ENCODE data around the gene CRTC3.

The CRTC3 gene

DNA sequence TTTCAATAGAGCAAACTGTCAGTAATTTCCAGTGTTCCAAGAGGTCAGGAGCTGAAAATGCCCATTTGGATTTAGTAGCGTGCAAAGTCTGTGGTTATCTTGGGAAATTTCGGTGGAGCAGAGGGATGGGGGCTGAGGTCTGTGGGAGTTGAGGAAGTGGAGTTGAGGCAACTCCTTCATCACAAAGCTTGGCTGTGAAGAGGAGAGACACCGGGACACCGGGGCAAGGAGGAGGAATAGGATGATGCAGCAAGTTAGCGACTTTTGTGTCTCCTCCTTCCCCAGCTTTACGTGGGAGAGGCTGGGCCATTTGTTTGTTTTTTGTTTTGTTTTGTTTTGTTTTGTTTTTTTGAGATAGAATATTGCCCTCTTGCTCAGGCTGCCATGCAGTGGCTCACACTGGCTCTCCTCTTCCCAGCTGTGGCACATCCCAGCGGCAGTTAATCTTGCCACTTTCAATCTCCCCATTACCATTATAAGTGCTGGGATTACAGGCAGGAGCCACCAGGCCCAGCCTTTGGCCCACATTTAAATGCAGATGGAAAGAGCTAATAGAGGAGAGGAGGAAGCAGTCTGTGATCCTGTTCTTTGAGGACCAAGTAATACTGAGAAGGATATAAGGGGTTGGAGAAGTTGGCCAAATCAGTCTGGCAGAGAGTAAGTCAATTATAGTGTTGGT is 47.1 kb downstream of the CRTC3 start:
- Histone ChIP-seq H3K27me3 (ENCODE audit: control insufficient read depth in 1 of 2, insufficient read depth in 2 of 2, low read length in 2 of 2) (no peaks in the 10 kb centered on the region), H3K36me3 (ENCODE audit: control insufficient read depth in 1 of 2, insufficient read depth in 2 of 2, low read length in 2 of 2) (no peaks in the 10 kb centered on the region), H3K9me3 (ENCODE audit: control insufficient read depth in 1 of 2, low read length in 2 of 2) (no peaks in the 10 kb centered on the region), H3K4me1 (ENCODE audit: control insufficient read depth in 1 of 2, insufficient read depth in 2 of 2, low read length in 2 of 2) (peaks cover 0 to 5% of the 10 kb centered on the region in 2 donors), H3K4me3 (ENCODE audit: low read depth in 1 of 2, low read length in 2 of 2) (no peak overlapping the region), H3K27ac (ENCODE audit: low read depth, low read length) (no peak overlapping the region), H3K9ac (ENCODE audit: low read depth in 1 of 2, low read length in 2 of 2) (no peak overlapping the region)

DNA sequence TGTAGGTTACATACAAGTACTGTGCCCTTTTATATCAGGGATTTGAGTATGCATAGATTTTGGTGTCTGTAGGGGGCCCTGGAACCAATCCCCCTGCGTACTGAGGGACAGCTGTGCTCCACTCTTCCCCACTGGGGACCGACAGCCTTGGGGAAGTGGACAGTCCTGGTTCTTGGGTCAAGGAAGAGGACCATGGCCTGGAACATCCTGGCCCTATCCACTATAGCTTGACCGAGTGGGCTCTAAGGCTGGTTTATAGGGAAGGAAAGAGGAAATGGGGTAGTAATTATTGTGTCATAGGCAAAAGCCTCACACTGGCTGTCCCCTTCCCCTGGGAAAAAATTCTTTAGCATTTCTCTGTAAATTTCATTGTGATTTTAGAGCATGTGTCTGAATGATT is 49.5 kb downstream of the CRTC3 start:
- Histone ChIP-seq H3K36me3 (ENCODE audit: control insufficient read depth in 1 of 2, insufficient read depth in 2 of 2, low read length in 2 of 2) (no peaks in the 10 kb centered on the region), H3K27ac (ENCODE audit: low read depth, low read length) (no peak overlapping the region), H3K27me3 (ENCODE audit: control insufficient read depth in 1 of 2, insufficient read depth in 2 of 2, low read length in 2 of 2) (no peaks in the 10 kb centered on the region), H3K4me1 (ENCODE audit: control insufficient read depth in 1 of 2, insufficient read depth in 2 of 2, low read length in 2 of 2) (peaks cover 0 to 5% of the 10 kb centered on the region in 2 donors), H3K4me3 (ENCODE audit: low read depth in 1 of 2, low read length in 2 of 2) (no peak overlapping the region), H3K9ac (ENCODE audit: low read depth in 1 of 2, low read length in 2 of 2) (no peak overlapping the region), H3K9me3 (ENCODE audit: control insufficient read depth in 1 of 2, low read length in 2 of 2) (no peaks in the 10 kb centered on the region)

DNA sequence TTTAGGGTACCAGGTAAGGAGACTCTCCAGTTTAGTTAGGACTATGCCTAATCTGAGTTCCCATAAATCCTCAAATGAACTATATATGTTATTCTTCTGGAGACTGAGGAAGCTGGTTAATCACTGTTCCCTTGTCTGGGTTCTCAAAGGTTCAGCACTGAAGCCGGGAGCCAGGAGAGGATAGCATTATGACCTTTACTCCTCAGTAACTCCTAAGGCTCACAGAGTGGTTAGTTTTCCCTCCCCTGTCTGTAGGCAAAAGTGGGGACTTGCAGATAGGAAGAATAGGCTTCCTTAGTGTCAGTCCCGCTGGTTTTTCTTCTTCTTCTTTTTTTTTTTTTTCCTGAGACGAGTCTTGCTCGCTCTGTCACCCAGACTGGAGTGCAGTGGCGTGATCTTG is 50.4 kb downstream of the CRTC3 start:
- Histone ChIP-seq H3K9me3 (ENCODE audit: control insufficient read depth in 1 of 2, low read length in 2 of 2) (no peaks in the 10 kb centered on the region), H3K9ac (ENCODE audit: low read depth in 1 of 2, low read length in 2 of 2) (no peak overlapping the region), H3K36me3 (ENCODE audit: control insufficient read depth in 1 of 2, insufficient read depth in 2 of 2, low read length in 2 of 2) (no peaks in the 10 kb centered on the region), H3K4me1 (ENCODE audit: control insufficient read depth in 1 of 2, insufficient read depth in 2 of 2, low read length in 2 of 2) (peaks cover 0 to 5% of the 10 kb centered on the region in 2 donors), H3K27ac (ENCODE audit: low read depth, low read length) (no peak overlapping the region), H3K4me3 (ENCODE audit: low read depth in 1 of 2, low read length in 2 of 2) (no peak overlapping the region), H3K27me3 (ENCODE audit: control insufficient read depth in 1 of 2, insufficient read depth in 2 of 2, low read length in 2 of 2) (no peaks in the 10 kb centered on the region)

DNA sequence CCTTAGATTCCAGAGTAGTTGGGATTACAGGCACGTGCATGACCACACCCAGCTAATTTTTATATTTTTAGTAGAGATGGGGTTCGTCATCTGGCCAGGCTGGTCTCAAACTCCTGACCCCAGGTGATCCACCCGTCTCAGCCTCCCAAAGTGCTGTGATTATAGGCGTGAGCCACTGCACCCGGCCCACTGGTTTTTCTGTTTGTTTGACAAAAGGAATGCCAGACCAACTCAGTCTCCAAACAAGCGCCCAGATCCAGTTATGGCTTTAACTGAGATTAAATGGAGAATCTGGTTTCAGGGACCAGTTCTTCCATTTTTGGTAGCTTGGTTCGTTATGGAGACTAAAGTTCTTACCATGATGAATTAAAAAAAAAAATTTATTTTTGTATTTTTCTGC is 50.8 kb downstream of the CRTC3 start:
- Histone ChIP-seq H3K4me3 (ENCODE audit: low read depth in 1 of 2, low read length in 2 of 2) (no peak overlapping the region), H3K9me3 (ENCODE audit: control insufficient read depth in 1 of 2, low read length in 2 of 2) (no peaks in the 10 kb centered on the region), H3K4me1 (ENCODE audit: control insufficient read depth in 1 of 2, insufficient read depth in 2 of 2, low read length in 2 of 2) (peaks cover 0 to 5% of the 10 kb centered on the region in 2 donors), H3K9ac (ENCODE audit: low read depth in 1 of 2, low read length in 2 of 2) (no peak overlapping the region), H3K27me3 (ENCODE audit: control insufficient read depth in 1 of 2, insufficient read depth in 2 of 2, low read length in 2 of 2) (no peaks in the 10 kb centered on the region), H3K36me3 (ENCODE audit: control insufficient read depth in 1 of 2, insufficient read depth in 2 of 2, low read length in 2 of 2) (no peaks in the 10 kb centered on the region), H3K27ac (ENCODE audit: low read depth, low read length) (no peak overlapping the region)

DNA sequence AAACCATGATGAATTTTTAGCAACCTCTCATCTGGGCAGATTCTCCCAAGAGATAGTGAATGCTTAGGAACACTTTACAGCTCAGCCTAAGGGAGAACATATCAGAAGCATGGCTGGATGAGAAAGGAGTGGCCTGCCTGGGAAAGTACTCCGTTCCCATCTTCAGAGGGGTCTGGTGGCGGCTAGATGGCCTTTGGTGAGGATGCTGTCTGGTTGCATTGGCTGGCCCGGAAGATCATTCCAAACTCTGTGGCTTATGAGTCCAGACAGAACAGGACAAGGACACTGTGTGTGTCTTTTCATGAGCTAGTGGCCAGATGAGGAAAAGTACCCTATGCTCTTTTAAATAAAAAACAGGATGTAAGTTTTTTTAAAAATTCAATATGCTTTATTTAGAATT is 51.2 kb downstream of the CRTC3 start:
- no peaks in the 10 kb centered on the region for H3K27me3 ChIP-seq (ENCODE audit: control insufficient read depth in 1 of 2, insufficient read depth in 2 of 2, low read length in 2 of 2)
- H3K4me1 ChIP-seq (ENCODE audit: control insufficient read depth in 1 of 2, insufficient read depth in 2 of 2, low read length in 2 of 2) = peaks cover 0 to 5% of the 10 kb centered on the region in 2 donors
- no peaks in the 10 kb centered on the region for H3K9me3 ChIP-seq (ENCODE audit: control insufficient read depth in 1 of 2, low read length in 2 of 2)
- H3K4me3 ChIP-seq (ENCODE audit: low read depth in 1 of 2, low read length in 2 of 2) = no peak overlapping the region
- H3K36me3 ChIP-seq (ENCODE audit: control insufficient read depth in 1 of 2, insufficient read depth in 2 of 2, low read length in 2 of 2) = no peaks in the 10 kb centered on the region
- H3K9ac ChIP-seq (ENCODE audit: low read depth in 1 of 2, low read length in 2 of 2) = no peak overlapping the region
- no peak overlapping the region for H3K27ac ChIP-seq (ENCODE audit: low read depth, low read length)

DNA sequence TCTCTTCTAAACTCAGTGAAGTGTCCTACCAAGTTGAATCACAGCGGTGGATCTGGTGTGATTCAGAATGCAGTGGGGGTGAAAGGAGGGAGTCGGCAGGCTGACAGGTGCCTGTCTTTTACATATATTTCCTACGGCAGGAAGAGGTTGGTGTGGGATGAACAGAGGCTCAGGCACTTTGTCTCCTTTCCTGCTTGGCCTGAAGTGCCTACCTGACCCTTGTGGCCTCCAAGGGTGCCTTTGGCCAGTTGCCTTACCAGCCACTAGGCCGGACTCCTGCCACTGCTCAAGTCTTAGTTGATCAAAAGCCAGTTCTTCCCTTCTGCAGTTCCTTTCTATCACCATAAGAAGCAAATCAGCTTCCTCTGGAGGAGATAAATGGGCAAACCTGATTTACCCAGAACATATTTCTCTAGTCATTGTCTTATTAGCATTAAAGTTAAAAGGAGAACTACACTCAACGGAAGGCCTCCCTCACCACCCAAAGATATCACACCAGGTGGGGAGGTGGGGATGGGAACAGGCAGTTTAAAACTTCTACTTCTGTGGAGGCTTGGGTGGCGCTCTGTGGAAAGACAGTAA is 52.1 kb downstream of the CRTC3 start:
- Histone ChIP-seq H3K4me1 (ENCODE audit: control insufficient read depth in 1 of 2, insufficient read depth in 2 of 2, low read length in 2 of 2) (peaks cover 0 to 5% of the 10 kb centered on the region in 2 donors), H3K36me3 (ENCODE audit: control insufficient read depth in 1 of 2, insufficient read depth in 2 of 2, low read length in 2 of 2) (no peaks in the 10 kb centered on the region), H3K9me3 (ENCODE audit: control insufficient read depth in 1 of 2, low read length in 2 of 2) (no peaks in the 10 kb centered on the region), H3K9ac (ENCODE audit: low read depth in 1 of 2, low read length in 2 of 2) (no peak overlapping the region), H3K4me3 (ENCODE audit: low read depth in 1 of 2, low read length in 2 of 2) (no peak overlapping the region), H3K27me3 (ENCODE audit: control insufficient read depth in 1 of 2, insufficient read depth in 2 of 2, low read length in 2 of 2) (no peaks in the 10 kb centered on the region), H3K27ac (ENCODE audit: low read depth, low read length) (no peak overlapping the region)

DNA sequence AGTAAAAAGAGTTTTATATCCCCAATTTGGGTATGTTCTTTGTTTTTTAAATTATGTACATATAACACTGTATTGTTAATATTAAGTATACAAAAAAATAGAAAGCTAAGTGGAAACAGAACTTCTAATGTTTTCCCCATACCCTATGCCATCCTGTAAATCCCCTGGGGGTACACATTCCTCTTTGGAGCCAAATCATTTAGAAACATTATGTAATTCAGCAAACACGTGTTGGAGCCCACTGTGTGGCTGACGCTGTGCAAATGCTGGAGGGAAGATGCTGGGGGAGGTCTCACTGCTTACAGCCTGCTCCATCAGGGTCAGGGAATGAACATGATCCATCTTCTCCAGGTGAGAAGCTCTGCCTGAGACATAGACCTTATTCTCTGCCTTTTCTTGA is 52.8 kb downstream of the CRTC3 start:
- Histone ChIP-seq H3K4me3 (ENCODE audit: low read depth in 1 of 2, low read length in 2 of 2) (no peak overlapping the region), H3K4me1 (ENCODE audit: control insufficient read depth in 1 of 2, insufficient read depth in 2 of 2, low read length in 2 of 2) (peaks cover 0 to 5% of the 10 kb centered on the region in 2 donors), H3K27ac (ENCODE audit: low read depth, low read length) (no peak overlapping the region), H3K9me3 (ENCODE audit: control insufficient read depth in 1 of 2, low read length in 2 of 2) (no peaks in the 10 kb centered on the region), H3K27me3 (ENCODE audit: control insufficient read depth in 1 of 2, insufficient read depth in 2 of 2, low read length in 2 of 2) (no peaks in the 10 kb centered on the region), H3K36me3 (ENCODE audit: control insufficient read depth in 1 of 2, insufficient read depth in 2 of 2, low read length in 2 of 2) (no peaks in the 10 kb centered on the region), H3K9ac (ENCODE audit: low read depth in 1 of 2, low read length in 2 of 2) (no peak overlapping the region)

DNA sequence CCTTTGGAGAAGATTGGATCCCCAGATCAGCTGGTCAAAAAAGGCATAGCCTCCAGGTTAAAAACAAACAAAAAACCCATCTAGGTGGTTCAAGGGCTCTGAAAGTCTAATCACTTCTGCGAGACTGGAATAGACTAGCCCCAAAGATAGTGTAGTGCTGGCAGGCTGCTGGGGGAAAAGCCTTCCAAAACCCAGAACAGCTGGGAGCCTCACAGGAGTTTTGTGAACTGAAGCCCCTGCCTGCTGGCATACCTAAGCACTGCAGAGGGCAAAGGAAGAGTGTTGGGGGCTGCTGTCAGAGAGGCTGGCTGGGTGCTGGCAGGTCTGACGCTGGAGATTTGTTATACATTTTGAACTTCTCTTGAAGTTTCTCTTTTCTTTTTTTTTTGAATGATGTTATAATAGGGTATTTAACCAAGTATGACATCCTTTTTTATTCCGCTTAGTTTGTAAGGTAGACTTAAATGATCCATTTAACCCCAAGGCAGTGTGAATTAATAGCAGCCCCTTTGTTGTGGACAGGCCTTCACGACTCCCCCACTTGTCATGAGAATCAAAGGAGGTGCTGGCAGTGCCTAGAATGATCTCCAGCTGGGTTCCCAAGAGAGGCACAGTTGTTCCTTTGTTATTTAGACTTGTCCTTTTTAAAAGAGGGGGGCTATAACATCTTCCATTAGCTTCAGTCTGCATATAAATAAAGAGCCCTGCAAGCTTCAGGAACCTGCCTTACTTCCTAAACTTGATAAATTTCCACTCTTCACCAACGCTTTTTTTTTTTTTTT is 53.9 kb downstream of the CRTC3 start:
- no peaks in the 10 kb centered on the region for H3K9me3 ChIP-seq (ENCODE audit: control insufficient read depth in 1 of 2, low read length in 2 of 2)
- H3K9ac ChIP-seq (ENCODE audit: low read depth in 1 of 2, low read length in 2 of 2) = no peak overlapping the region
- H3K36me3 ChIP-seq (ENCODE audit: control insufficient read depth in 1 of 2, insufficient read depth in 2 of 2, low read length in 2 of 2) = no peaks in the 10 kb centered on the region
- H3K27me3 ChIP-seq (ENCODE audit: control insufficient read depth in 1 of 2, insufficient read depth in 2 of 2, low read length in 2 of 2) = no peaks in the 10 kb centered on the region
- no peak overlapping the region for H3K4me3 ChIP-seq (ENCODE audit: low read depth in 1 of 2, low read length in 2 of 2)
- H3K4me1 ChIP-seq (ENCODE audit: control insufficient read depth in 1 of 2, insufficient read depth in 2 of 2, low read length in 2 of 2) = peaks cover 0 to 5% of the 10 kb centered on the region in 2 donors
- H3K27ac ChIP-seq (ENCODE audit: low read depth, low read length) = no peak overlapping the region

DNA sequence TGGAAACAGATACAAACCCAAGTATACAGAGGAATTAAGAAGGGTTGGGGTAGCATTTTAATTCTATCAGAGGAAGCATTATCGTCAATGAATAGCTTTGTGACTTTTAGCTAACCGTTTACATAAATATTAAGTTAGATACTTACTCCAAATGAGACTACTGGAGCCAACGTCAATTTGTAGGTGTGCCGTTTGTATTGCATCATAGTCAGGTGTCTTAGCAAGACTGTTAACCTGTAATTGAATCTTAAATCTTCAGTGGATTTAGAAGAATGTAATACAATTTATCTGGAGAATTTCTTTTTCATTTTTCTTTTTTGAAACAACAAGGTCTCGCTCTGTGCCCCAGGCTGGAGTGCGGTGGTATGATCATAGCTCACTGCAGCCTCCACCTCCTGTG is 55.1 kb downstream of the CRTC3 start:
- no peaks in the 10 kb centered on the region for H3K36me3 ChIP-seq (ENCODE audit: control insufficient read depth in 1 of 2, insufficient read depth in 2 of 2, low read length in 2 of 2)
- H3K27me3 ChIP-seq (ENCODE audit: control insufficient read depth in 1 of 2, insufficient read depth in 2 of 2, low read length in 2 of 2) = no peaks in the 10 kb centered on the region
- no peak overlapping the region for H3K9ac ChIP-seq (ENCODE audit: low read depth in 1 of 2, low read length in 2 of 2)
- no peak overlapping the region for H3K4me3 ChIP-seq (ENCODE audit: low read depth in 1 of 2, low read length in 2 of 2)
- peaks cover 0 to 5% of the 10 kb centered on the region in 2 donors for H3K4me1 ChIP-seq (ENCODE audit: control insufficient read depth in 1 of 2, insufficient read depth in 2 of 2, low read length in 2 of 2)
- no peaks in the 10 kb centered on the region for H3K9me3 ChIP-seq (ENCODE audit: control insufficient read depth in 1 of 2, low read length in 2 of 2)
- H3K27ac ChIP-seq (ENCODE audit: low read depth, low read length) = no peak overlapping the region

DNA sequence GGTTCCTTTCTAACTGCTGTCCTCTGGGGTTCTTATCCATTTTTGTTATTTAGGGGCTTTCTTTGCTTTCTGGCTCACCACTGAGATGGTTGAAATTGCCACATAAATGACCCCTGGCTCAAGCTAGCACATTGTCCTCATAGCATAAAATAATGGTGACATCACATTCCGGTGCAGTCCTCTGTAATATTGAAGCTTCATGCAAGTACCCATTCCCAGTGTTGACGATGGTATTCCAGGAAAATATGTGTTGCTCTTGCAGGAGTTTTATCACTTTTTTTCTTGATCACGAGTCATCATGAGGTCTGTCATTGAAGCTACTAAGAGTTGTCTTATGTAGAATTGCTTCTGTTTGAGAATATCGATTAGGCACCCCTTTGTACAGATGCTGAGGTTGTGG is 56.1 kb downstream of the CRTC3 start:
- Histone ChIP-seq H3K27me3 (ENCODE audit: control insufficient read depth in 1 of 2, insufficient read depth in 2 of 2, low read length in 2 of 2) (no peaks in the 10 kb centered on the region), H3K4me1 (ENCODE audit: control insufficient read depth in 1 of 2, insufficient read depth in 2 of 2, low read length in 2 of 2) (no peaks in the 10 kb centered on the region), H3K9me3 (ENCODE audit: control insufficient read depth in 1 of 2, low read length in 2 of 2) (no peaks in the 10 kb centered on the region), H3K4me3 (ENCODE audit: low read depth in 1 of 2, low read length in 2 of 2) (no peak overlapping the region), H3K36me3 (ENCODE audit: control insufficient read depth in 1 of 2, insufficient read depth in 2 of 2, low read length in 2 of 2) (no peaks in the 10 kb centered on the region), H3K27ac (ENCODE audit: low read depth, low read length) (no peak overlapping the region), H3K9ac (ENCODE audit: low read depth in 1 of 2, low read length in 2 of 2) (no peak overlapping the region)

Data from duodenal mucosa (tissue), 2 donors.